ENCODE results near the gene USP9Y. TPM values are rescaled to one million over a fixed set of nuclear protein-coding genes. Genes with fewer than 3 reads are reported as not detected.
A peak's percentile ranks its signal among the peaks of the same experiment; 100 is the strongest.

USP9Y gene
- total RNA-seq, 1 donor from 2014 or later, result not detected

DNA sequence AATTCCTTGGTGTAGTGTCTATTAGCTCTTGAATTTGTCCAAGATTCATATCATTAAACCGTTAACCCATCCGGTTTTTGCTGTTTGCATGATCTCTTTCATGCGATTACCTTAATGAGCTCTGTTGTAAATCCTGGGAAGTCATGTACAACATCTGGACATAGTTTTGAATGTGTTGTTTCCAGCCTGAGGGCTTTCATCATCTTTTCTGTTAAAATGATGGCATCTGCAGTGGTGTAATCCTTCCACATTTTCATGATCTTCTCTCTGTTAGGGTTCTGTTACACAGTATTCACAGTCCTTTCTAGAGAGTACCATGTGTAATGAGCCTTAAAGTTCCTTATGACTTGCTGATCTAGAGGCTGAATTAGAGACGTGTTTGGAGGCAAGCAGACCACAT is 64.9 kb downstream of the USP9Y start:
- no peak for DNase-seq

DNA sequence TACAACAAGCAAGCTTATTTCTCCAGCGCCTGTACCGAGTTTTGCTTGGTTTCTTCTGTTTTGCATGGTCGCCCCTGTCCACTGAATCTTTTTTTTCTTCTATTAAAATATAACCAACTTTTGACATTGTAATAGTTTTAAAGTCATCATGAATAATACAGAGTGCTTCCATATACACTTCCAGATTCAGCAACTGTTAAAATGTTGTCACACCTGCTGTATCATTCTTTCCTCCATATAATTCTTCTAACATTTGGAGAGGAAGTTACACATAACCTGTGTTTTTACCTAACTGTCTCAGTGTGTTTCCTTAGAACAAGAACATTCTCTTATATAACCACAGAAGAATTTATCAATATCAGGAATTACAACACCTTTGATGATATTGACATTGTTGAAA is 83.5 kb downstream of the USP9Y start:
- no peak for DNase-seq

DNA sequence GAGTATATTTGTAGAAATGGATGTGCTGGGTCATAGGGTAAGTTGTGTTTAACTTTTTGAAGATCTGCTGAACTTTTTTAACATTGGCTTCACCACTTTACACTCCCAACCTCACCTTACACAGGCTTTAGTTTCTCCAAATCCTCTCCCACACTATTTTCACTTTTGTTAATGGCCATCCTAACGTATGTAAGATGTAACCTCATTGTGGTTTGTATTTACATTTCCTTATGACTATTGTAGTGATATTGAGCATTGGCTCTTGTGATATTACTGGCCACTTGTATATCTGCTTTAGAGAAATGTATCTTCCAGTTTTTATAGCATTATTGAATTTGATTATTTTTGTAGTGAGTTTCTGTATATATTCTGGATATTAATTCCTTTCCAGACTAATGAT is 93.0 kb downstream of the USP9Y start:
- DNase-seq, result no peak

DNA sequence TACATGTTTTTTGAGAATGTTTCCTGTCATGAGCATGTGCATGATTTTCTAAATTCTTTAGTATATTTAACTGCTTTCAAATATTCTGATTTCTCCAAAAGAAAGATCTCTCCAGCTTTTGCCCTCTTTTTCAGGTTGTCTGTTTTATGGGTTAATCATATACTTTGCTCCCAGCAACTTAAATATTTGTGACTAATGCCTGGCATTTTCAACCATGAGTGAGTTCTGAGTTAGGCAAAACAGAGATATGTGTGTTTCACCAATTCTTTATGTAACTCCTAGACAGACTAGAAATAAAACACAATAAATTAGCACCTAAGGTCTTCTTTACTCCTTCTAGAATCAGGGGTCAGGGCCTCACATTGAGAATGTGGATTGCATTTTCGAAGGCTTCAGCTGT is 107.0 kb downstream of the USP9Y start:
- no peak for DNase-seq

DNA sequence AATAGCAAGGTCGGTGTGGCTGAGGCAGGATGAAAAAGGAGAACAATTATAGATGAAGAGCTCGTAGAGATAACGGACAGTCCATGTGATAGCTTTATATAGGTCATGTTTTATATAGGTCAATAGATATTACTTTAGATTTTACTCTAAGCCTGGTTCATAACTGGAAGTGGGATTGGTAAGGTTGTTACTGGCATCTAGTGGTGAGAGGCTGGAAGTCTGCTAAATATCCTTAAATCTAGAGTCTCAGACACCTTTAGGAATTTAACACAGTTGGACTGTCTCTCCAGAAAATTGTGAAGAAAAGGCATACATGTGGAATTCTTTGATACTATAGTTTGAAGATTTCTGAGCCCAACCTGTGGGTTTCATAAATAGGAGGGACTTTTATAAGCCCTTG is 108.0 kb downstream of the USP9Y start:
- DNase-seq, result no peak

DNA sequence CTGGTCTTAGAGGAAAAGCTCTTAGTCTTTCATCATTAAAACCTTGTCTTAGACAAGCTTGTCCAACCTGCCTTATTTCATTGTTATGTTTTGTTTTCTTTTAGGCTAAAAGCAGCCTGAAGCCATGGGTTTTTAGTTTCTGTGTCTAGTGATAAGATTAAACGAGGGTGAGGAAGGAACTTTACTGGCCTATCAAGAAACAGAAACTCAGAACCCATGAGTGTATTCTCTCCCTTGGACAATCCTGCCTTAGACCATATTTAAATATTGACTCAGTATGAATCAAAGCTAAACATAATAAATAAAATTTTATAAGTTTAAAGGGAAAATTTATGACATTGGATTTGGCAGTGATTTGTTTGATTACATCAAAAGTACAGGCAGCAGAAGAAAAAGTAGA is 122.4 kb downstream of the USP9Y start:
- no peak for DNase-seq

DNA sequence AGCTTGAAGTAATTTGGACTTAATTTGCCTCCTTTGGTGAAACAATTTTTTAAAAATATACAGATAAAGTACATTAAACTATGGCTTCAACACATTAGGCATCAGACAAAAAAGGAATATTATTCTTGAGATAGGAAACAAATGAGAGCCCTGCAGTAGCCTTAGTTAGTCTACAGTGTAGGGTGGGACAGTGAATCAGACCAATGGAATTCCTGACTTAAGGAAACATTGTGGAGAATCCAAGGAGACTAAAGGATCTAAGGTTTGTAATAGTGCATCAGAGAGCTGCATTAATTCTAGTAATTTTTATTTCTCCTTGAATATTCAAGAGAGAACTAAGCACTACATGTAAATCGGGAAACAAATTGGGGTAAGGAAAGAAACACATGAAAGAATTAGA is 125.8 kb downstream of the USP9Y start:
- DNase-seq, result no peak

DNA sequence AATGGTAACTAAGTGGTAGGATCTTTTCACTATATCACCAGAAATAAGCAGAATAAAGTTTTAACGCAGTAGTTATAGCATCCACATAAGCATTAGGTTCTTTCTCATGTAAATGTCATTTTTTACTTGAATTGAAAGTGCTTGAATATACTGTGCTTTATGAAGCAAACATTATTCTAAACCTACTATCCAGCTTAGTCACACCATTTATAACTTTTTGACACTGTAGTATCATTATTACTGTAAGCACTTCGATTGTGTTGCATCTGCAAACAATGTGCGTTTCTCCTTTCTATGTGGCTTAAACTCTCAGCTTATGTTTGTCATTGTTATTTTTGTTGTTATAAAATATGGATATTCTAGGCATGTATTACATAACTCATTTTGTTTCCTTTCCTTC is 132.3 kb downstream of the USP9Y start:
- DNase-seq, result no peak

DNA sequence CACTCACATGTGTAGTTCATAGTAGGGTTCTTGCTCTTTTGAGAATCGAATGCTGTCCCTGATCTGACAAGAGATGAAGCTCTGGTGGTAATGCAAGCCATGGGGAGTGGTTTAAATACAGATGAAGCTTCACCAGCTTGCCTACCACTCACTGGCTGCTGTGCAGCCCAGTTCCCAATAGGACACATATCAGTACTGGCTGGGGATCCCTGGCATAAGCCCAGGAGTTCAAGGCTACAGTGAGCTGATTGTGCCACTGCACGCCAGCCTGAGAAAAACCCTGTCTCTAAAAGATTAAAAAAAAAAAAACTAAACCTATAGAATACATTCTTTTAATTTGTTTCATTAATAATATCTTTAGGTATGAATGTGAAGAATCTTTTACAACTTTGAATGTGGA is 136.5 kb downstream of the USP9Y start:
- no peak for DNase-seq

DNA sequence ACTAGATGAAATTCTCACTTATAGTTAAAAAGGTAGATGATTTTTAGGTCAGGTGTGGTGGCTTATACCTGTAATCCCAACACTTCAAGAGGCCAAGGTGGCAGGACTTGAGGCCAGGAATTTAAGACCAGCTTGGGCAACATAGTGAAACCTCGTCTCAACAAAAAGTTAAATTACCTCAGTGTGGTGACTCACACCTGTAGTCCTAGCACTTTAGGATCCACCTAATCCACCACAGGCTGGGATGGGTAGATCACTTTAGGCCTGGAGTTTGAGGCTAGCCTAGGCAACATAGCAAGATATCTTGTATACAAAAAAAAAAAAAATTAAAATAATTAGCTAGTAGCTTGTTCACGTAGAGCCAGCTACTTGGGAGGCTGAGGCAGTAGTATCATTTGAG is 140.3 kb downstream of the USP9Y start:
- no peak for DNase-seq

DNA sequence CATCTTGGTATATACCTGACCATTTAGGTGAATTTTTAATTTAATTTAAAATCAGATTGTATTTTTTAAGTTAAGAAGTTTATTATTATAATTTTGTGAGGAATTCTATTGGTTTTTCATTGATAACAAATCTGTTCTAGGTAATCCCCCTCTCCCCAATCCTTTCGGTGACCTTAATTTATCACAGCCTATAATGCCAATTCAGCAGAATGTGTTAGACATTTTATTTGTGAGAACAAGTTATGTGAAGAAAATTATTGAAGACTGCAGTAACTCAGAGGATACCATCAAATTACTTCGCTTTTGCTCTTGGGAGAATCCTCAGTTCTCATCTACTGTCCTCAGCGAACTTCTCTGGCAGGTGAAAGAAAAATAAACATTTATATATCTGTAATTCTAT is 145.8 kb downstream of the USP9Y start:
- no peak for DNase-seq

DNA sequence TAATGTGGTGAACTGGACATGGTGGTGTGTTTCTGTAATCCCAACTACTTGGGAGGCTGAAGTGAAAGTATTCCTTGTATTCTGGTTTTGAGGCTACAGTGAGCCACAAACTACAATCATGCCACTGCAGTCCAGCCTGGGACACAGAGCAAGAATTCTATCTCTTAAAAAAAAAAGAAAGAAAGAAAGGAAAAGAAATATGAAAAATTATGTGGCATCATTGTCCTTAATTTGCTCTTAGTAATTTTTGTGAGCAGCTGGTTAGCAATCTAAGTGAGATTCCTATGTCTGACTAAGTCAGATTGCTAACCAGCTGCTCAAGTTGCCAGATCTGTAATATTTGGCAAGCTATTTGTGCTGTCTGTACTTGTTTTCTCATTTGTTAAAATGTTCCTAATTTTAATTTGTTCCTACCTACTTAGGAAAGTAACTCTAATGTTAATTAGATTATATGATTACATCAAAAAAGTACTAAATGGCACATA is 154.8 kb downstream of the USP9Y start:
- DNase-seq, result no peak

DNA sequence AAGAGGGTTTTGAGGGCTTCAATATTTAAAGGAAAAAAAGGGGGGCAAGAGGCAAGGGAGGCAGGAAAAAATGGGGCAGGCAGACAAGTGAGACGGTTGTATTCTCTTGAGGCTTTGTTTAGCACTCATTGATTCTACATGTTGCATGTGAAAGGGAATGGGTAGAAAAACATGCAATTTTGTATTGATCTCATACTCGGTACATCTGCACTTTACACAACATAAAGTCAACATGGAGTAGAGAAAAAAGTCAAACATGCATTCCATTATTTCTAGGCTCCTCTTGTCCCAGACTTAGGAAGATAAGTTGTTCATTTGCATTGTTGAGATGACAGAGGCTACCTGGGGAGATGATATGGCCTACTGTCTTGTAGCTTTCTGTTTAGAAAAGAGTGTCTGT is 166.9 kb downstream of the USP9Y start:
- DNase-seq, result no peak

DNA sequence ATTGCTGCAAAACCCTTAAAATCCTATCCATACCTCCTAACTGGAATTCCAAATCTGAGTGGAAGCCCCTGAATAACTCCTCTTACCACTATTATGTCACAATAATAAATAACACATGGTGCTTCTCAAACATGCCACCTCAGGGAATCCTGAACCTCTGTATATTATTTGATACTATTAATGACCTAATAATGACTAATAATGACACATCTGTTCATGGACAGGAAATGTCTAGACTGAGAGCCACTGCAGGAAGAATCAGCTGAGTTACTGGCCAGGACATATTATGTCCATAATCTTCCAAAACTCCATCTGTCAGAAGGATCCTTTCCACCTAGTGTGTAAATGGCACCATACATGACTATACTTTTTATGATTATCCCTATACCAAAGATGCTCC is 195.9 kb downstream of the USP9Y start:
- DNase-seq, result no peak

DNA sequence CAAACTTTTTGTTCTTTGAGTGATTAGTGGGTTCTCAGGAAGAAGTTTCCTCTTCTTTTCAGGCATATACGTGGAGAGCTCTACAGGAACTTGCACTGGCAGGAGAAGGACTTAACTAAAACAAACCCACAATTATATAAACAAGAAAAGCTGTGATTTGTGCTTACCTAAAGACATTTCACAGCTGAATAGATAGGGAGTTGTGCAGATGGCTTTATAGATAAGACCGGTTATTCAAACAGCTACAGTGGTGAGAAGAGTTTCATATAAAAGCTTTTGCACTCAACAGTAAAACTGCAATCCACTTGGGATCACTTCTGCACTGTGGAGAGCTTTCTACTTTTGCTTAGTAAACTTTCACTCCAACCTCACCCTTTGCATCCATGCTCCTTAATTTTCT is 197.6 kb downstream of the USP9Y start:
- no peak for DNase-seq

DNA sequence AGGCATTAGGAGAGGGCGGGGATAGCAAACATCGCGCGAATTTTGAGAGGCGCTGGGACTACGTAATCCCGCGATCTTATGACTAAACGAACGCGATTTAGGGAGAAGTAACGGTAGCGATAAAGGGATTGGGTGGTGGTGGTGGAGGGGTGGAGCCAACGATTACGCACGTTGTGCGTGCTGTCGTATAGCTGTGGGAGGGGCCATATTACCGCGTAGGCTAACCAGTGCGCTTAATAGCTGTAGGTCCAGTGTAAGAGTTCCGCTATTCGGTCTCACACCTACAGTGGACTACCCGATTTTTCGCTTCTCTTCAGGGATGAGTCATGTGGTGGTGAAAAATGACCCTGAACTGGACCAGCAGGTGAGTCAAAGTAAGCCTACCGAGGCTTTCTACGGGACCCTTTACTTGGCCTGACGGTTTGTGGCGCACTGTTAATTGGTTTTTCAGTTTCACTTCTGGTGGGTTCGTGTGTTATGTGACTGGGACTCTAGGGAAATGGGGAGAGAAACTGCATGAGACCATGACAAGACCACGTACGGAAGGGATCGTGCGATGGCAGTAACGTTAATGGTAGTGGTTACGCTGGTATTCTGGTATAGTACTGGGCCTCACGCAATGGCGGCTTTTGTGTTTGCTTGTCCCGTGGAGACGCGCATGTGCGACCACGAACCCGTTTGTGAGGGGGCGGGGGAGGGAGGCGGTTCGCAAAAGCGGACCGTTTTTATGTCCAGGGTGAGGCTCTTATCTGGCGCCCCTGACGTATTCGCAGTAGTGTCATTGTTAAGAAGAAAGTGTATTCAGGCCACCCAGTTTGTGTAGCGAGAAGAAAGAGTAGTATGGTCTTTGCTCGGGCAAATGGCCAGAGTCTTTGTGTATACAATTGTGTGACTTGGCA is 203.8 kb downstream of the USP9Y start, which contains the start of gene DDX3Y:
Gene DDX3Y, plus strand, starts transcription at position 251 of the 899 bp plus-strand sequence. Its CDS starts 69 bp downstream, at position 320.
- peak; percentile 68 for DNase-seq

DNA sequence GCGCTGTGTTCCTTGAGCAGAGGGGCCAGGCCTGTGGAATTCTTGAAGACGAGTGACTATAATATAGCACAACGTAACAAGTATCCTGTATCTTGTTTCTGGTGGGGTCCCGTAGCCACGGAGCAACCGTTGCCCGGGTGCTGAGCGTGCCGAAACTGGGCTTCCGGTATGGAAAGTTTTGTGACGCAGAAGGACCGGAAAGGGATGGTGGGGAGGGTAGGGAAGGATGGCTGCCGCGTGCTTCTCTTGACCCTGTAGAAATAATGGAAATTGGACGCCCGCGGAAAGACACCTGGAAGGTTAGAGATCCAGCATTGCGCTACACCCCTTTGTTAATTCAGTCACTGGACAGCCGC is 204.5 kb downstream of the USP9Y start:
- DNase-seq, result peak; percentile 29

DNA sequence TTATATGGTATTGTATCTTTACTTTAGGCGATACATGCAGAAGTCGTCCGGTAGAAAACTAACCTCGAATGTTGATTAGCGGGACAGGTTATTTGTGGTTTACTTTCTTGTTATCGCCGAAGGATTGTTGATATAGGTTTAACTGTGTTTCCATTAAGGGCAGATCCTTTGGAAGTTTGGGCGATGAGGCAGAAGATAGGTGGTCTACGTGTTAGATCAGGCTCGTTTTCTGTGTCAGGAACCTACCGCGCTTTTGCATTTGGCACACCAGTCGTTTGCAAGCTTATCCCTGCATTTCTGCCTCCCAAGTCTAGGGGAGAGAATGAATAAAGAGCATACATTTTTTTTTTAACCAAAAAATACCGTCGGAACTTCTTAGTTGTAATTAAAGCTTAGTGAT is 204.9 kb downstream of the USP9Y start:
- DNase-seq, result no peak

Other genes starting within 250 kb of the USP9Y start
- gene DDX3Y, start 203.6 kb downstream of the USP9Y start, total RNA-seq, result not detected